GM19468 (cell line): ENCODE measurements around the gene NSF.
"Not testable (repeated sequence)": the region's sequence is repeated elsewhere in the genome, so short reads cannot be mapped to it uniquely, and the experiment has no call there.

ENCODE experiments used
- ATAC-seq: cut with Tn5 transposase; IDR thresholded peaks from one replicate; pipeline ENCODE4 v1.9.1; 2021; ENCODE audit warnings: mild to moderate bottlenecking, moderate library complexity, moderate number of reproducible peaks; ENCODE audit not compliant: unreplicated experiment; ENCODE audit errors: extremely low read depth

Gene NSF

GRCh38 chr17:46745376-46745775, 154.9 kb downstream of the NSF start:
- no peak for ATAC-seq

- no peak for ATAC-seq
These were observed 161.0 kb downstream of the NSF start for GRCh38 chr17:46751425-46751824.

GRCh38 chr17:46753776-46754175, 163.3 kb downstream of the NSF start:
- ATAC-seq, result no peak

- no peak for ATAC-seq
These were observed 165.7 kb downstream of the NSF start for GRCh38 chr17:46756081-46756735.

- no peak for ATAC-seq
These were observed 166.4 kb downstream of the NSF start for GRCh38 chr17:46756861-46757260.

- ATAC-seq, result not testable (repeated sequence)
These were observed 167.1 kb downstream of the NSF start for GRCh38 chr17:46757588-46757987.

- no peak for ATAC-seq
These were observed 168.1 kb downstream of the NSF start for GRCh38 chr17:46758614-46759013.

DNA sequence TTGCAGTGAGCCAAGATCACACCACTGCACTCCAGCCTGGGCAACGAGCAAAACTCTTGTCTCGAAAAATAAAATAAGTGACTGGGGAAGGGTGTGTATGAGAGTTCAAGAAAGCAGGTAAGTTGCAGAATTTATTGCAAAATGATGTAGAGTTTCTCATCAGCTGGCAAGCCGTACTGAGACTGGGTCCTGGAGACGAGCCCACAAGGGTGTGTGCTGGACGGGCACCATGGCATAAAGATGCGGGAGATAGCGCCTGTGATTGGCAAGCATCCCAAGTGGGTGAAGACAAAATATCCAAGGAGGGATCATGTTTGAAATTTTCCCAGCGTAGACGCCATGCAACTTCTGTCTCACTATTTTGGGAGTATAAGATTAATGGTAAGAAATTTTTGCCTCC, 168.7 kb downstream of the NSF start:
- ATAC-seq, result no peak

- ATAC-seq, result no peak
These were observed 172.9 kb downstream of the NSF start for GRCh38 chr17:46763416-46763815.

DNA sequence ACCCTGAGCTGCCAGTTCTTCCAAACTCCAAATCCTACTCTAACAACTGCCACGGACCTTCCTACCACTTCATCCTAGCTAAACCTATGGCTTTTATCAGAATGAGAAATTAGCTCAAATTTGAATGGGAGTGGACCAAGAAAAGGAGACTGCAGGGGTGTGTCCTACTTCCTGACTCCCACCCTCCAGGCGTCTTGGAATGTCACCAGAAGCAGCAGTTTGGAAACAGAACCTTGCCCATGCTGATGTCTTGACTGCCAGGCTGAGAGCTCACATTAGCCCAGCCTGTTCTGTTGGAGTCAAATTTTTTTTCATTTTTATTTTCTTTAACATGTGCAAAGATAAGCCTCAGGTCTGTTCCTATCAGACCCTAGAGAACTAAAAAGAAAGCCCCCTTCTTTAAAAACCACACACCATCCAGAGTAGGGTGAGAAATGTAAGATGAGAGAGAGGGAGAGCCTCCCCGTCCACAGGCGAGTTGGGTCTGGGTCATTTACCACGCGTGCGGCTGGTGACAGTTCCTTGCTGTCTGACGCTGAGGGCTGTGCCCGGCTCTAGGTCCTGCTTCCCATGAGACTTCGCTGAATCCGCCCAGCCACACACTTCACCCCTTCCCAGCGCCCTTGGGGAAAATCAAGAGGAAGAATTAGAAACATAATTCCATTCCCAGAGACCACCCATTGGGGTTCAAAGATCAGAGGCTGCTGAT, 173.7 kb downstream of the NSF start:
- no peak for ATAC-seq

DNA sequence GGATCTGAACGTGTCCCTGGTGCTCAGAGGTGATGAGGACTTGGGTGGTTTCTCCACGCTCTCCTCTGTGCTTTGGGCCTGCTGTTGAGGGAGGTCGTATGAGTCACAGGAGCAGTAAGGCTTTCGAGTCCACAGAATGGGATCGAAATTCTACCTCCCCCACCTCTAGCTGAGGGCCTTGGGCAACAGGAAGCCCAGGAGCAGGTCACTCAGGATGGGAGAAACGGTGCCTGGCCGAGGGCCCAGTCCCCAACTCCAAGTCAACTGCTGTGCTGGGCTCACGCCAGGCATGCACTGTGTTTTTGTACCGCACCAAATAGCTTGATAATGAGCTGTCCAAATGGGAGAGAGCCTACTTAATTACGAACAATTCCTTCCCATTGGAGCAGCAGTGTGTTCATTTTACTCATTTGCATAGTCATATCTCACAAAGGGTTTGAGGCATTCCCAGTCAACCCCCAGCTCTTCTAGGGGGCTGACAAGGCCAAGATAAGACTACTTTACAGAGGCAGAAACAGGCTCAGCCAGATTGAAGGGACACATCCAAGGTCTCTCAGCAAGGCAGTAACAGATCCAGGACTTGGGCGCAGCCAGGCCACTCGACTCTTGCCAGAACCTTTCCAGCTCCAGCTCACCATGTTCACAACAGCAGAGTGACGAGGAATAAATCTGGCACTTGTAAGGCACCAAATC, 174.4 kb downstream of the NSF start:
- no peak for ATAC-seq

GRCh38 chr17:46765453-46765852, 175.0 kb downstream of the NSF start:
- no peak for ATAC-seq

DNA sequence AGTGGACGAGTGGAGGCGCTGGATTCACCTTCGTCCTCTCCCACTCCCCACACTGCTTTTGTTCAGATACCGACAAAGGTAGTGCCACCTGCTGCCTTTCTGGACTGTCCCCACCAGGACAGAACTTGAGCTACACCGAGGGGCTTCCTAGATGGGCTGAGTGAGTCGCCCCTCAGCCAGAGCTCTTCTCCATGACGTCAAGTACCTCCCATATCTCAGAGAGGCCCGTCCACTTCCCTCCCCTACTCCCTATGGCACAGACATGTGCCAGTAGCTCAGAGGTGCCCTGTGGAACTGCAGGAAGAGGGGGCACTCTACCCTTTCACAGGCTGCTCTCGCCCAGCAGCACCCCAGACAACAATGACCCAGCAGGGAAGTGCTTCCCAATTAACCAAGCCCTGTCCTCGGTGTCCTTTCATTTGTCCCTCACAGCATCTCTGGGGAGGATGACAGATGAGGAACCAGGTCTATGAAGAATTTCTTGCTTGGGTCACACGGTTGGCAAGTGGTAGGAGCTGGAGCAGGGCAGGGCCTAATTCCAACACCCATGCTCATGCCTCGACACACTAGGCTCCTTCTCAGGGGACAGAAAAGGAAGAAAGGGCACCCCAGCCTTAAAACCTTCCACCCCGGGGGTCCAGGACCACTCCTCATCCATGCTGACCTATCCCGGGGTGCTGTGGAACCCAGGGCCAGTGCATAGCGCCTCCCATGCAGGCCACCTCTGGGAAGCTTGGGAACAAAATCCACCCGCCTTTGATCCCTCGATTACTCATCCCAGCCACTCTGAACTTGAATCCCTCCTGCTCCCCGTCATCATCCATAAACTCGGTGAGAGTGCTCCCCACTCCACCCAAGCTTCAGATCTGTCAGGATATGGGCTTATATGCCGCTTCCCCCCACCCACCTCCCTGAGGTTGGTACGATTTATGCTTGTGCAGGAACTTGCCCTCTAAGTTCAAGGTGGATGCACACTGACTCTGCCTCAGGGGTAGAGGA, 176.3 kb downstream of the NSF start:
- no peak for ATAC-seq

GRCh38 chr17:46768540-46768870, 178.0 kb downstream of the NSF start:
- no peak for ATAC-seq

GRCh38 chr17:46768896-46769295, 178.4 kb downstream of the NSF start:
- ATAC-seq, result not testable (repeated sequence)

GRCh38 chr17:46769531-46770438, 179.3 kb downstream of the NSF start:
- no peak for ATAC-seq

- ATAC-seq, result no peak
These were observed 180.0 kb downstream of the NSF start for GRCh38 chr17:46770439-46770817.

- ATAC-seq, result peak; percentile 25
These were observed 180.5 kb downstream of the NSF start for GRCh38 chr17:46770818-46771560.
